ENCODE results near the gene TRIM27.

DNA sequence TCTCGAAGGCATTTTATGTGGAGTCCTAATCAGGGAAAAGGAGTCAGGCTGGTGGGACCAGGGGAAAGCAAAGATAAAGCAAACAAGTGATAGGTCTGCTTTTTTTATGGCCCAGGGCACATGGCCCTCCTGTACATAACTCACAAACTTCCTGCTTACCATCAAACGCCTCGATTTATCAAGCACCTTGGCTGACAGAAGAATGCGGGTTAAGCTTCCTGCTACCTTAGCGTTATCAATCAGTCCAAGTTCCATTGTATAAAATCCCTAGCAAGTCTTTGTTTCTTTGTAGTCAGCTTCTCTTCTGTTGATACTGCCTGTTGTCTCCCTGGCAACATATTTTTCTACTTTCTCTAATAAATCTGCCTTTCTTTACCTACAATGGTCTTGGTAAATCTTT, 4.1 kb upstream of the TRIM27 start:
- TF ChIP-seq, protein P1, sequence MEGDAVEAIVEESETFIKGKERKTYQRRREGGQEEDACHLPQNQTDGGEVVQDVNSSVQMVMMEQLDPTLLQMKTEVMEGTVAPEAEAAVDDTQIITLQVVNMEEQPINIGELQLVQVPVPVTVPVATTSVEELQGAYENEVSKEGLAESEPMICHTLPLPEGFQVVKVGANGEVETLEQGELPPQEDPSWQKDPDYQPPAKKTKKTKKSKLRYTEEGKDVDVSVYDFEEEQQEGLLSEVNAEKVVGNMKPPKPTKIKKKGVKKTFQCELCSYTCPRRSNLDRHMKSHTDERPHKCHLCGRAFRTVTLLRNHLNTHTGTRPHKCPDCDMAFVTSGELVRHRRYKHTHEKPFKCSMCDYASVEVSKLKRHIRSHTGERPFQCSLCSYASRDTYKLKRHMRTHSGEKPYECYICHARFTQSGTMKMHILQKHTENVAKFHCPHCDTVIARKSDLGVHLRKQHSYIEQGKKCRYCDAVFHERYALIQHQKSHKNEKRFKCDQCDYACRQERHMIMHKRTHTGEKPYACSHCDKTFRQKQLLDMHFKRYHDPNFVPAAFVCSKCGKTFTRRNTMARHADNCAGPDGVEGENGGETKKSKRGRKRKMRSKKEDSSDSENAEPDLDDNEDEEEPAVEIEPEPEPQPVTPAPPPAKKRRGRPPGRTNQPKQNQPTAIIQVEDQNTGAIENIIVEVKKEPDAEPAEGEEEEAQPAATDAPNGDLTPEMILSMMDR (IDR thresholded peaks at IDR 0.05) = no peak
- TF ChIP-seq POLR2A (IDR thresholded peaks at IDR 0.05) = no peak
- no peak for TF ChIP-seq EP300 (IDR thresholded peaks at IDR 0.05)
